WTC11 (cell line): ENCODE data around the gene ABCC3. TPM values are rescaled to one million over a fixed set of nuclear protein-coding genes. Genes with fewer than 3 reads are reported as not detected.

Experiments used
- AR ChIP-seq: fragments of 250-450 bp; sonication (Bioruptor Pico); IDR thresholded peaks from 2 replicates; pipeline ENCODE4 v1.9.0; 2021; ENCODE audit warnings: mild to moderate bottlenecking
- E2F4 ChIP-seq: sonication (generic); formaldehyde crosslinking; IDR thresholded peaks from 2 replicates; pipeline ENCODE4 v1.8.1; 2022; ENCODE audit warnings: low read depth, mild to moderate bottlenecking, moderate library complexity, missing genetic modification reagents, borderline replicate concordance
- ELF4 ChIP-seq: sonication (generic); formaldehyde crosslinking; IDR thresholded peaks from 2 replicates; pipeline ENCODE4 v1.8.1; 2022; ENCODE audit warnings: low read depth, mild to moderate bottlenecking, moderate library complexity, missing genetic modification reagents
- ESRRA ChIP-seq: sonication (generic); formaldehyde crosslinking; IDR thresholded peaks from 2 replicates; pipeline ENCODE4 v1.8.1; 2022; ENCODE audit warnings: mild to moderate bottlenecking, missing genetic modification reagents, borderline replicate concordance
- FOXK1 ChIP-seq: sonication (generic); formaldehyde crosslinking; IDR thresholded peaks from 2 replicates; pipeline ENCODE4 v1.8.0; 2022; ENCODE audit warnings: mild to moderate bottlenecking, moderate library complexity, missing genetic modification reagents
- GABPB1 ChIP-seq: sonication (generic); formaldehyde crosslinking; IDR thresholded peaks from 2 replicates; pipeline ENCODE4 v1.8.1; 2023; ENCODE audit warnings: mild to moderate bottlenecking, missing genetic modification reagents
- GTF2I ChIP-seq: fragments of 250-450 bp; sonication (Bioruptor Pico); conservative IDR thresholded peaks from 2 replicates; pipeline ENCODE4 v1.4.0; 2021; ENCODE audit warnings: mild to moderate bottlenecking
- KAT7 ChIP-seq: sonication (generic); formaldehyde crosslinking; IDR thresholded peaks from 2 replicates; pipeline ENCODE4 v1.8.1; 2023; ENCODE audit warnings: missing genetic modification reagents, mild to moderate bottlenecking, borderline replicate concordance
- NFATC4 ChIP-seq: fragments of 250-450 bp; sonication (Bioruptor Pico); IDR thresholded peaks from 2 replicates; pipeline ENCODE4 v1.9.0; 2021; ENCODE audit warnings: mild to moderate bottlenecking
- NR1H2 ChIP-seq: sonication (generic); formaldehyde crosslinking; IDR thresholded peaks from 2 replicates; pipeline ENCODE4 v1.9.0; 2021; ENCODE audit warnings: mild to moderate bottlenecking, moderate library complexity, missing genetic modification reagents
- RORB ChIP-seq: fragments of 250-450 bp; sonication (Bioruptor Pico); IDR thresholded peaks from 2 replicates; pipeline ENCODE4 v1.9.0; 2021; ENCODE audit warnings: mild to moderate bottlenecking
- STAT6 ChIP-seq: sonication (generic); formaldehyde crosslinking; conservative IDR thresholded peaks from 2 replicates; pipeline ENCODE4 v1.8.1; 2023; ENCODE audit warnings: mild to moderate bottlenecking, low read depth, missing genetic modification reagents, moderate library complexity
- TEAD4 ChIP-seq: sonication (generic); formaldehyde crosslinking; IDR thresholded peaks from 2 replicates; pipeline ENCODE4 v1.8.0; 2022; ENCODE audit warnings: mild to moderate bottlenecking, missing genetic modification reagents
- USF1 ChIP-seq: sonication (generic); formaldehyde crosslinking; IDR thresholded peaks from 2 replicates; pipeline ENCODE4 v1.8.0; 2022; ENCODE audit warnings: mild to moderate bottlenecking, missing genetic modification reagents
- ZNF121 ChIP-seq: sonication (generic); formaldehyde crosslinking; IDR thresholded peaks from 2 replicates; pipeline ENCODE4 v1.8.0; 2023; ENCODE audit warnings: missing genetic modification reagents
- ZNF219 ChIP-seq: sonication (generic); formaldehyde crosslinking; IDR thresholded peaks from 2 replicates; pipeline ENCODE4 v1.8.0; 2023; ENCODE audit warnings: missing genetic modification reagents, mild to moderate bottlenecking, borderline replicate concordance
- ZNF263 ChIP-seq: sonication (generic); formaldehyde crosslinking; IDR thresholded peaks from 2 replicates; pipeline ENCODE4 v1.8.1; 2022; ENCODE audit warnings: low read depth, mild to moderate bottlenecking, moderate library complexity, missing genetic modification reagents
- ZNF396 ChIP-seq: fragments of 250-450 bp; sonication (Bioruptor Pico); IDR thresholded peaks from 2 replicates; pipeline ENCODE4 v1.8.0; 2021; ENCODE audit warnings: mild to moderate bottlenecking, moderate library complexity, borderline replicate concordance
- total RNA-seq: library from RNA; stranded (reverse); gene quantifications from 3 replicates; pipeline ENCODE4 v1.2.3, GENCODE V29; 2021
- TF ChIP-seq, protein P1 (sequence below): fragments of 250-450 bp; sonication (Bioruptor Pico); IDR thresholded peaks from 2 replicates; pipeline ENCODE4 v1.9.0; 2021; ENCODE audit warnings: mild to moderate bottlenecking, borderline replicate concordance

Gene ABCC3
- total RNA-seq, 1 experiment from 2014 or later, result 0.92 TPM

- TF ChIP-seq ELF4 (CRISPR knock-in tag) (peak; percentile 21; the same call in 1 of the 2 replicates), NR1H2 (CRISPR knock-in tag) (0 out of 2 replicates have a peak, but pooled peaks have one; percentile 32), AR (CRISPR knock-in tag) (no peak), USF1 (0 out of 2 replicates have a peak, but pooled peaks have one; percentile 27), ZNF121 (CRISPR knock-in tag) (no peak), STAT6 (no peak), TEAD4 (0 out of 2 replicates have a peak, but pooled peaks have one; percentile 34), E2F4 (0 out of 2 replicates have a peak, but pooled peaks have one; percentile 57), FOXK1 (CRISPR knock-in tag) (peak; percentile 76; the same call in 1 of the 2 replicates), ZNF396 (CRISPR knock-in tag) (no peak), GTF2I (no peak), NFATC4 (CRISPR knock-in tag) (no peak), ZNF219 (CRISPR knock-in tag) (no peak), ZNF263 (peak; percentile 6; the same call in 1 of the 2 replicates), GABPB1 (CRISPR knock-in tag) (peak; percentile 77; the same call in 1 of the 2 replicates), ESRRA (CRISPR knock-in tag) (no peak), RORB (CRISPR knock-in tag) (no peak), KAT7 (CRISPR knock-in tag) (0 out of 2 replicates have a peak, but pooled peaks have one; percentile 57)
- TF ChIP-seq, protein P1, sequence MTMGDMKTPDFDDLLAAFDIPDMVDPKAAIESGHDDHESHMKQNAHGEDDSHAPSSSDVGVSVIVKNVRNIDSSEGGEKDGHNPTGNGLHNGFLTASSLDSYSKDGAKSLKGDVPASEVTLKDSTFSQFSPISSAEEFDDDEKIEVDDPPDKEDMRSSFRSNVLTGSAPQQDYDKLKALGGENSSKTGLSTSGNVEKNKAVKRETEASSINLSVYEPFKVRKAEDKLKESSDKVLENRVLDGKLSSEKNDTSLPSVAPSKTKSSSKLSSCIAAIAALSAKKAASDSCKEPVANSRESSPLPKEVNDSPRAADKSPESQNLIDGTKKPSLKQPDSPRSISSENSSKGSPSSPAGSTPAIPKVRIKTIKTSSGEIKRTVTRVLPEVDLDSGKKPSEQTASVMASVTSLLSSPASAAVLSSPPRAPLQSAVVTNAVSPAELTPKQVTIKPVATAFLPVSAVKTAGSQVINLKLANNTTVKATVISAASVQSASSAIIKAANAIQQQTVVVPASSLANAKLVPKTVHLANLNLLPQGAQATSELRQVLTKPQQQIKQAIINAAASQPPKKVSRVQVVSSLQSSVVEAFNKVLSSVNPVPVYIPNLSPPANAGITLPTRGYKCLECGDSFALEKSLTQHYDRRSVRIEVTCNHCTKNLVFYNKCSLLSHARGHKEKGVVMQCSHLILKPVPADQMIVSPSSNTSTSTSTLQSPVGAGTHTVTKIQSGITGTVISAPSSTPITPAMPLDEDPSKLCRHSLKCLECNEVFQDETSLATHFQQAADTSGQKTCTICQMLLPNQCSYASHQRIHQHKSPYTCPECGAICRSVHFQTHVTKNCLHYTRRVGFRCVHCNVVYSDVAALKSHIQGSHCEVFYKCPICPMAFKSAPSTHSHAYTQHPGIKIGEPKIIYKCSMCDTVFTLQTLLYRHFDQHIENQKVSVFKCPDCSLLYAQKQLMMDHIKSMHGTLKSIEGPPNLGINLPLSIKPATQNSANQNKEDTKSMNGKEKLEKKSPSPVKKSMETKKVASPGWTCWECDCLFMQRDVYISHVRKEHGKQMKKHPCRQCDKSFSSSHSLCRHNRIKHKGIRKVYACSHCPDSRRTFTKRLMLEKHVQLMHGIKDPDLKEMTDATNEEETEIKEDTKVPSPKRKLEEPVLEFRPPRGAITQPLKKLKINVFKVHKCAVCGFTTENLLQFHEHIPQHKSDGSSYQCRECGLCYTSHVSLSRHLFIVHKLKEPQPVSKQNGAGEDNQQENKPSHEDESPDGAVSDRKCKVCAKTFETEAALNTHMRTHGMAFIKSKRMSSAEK (CRISPR knock-in tag), result 0 out of 2 replicates have a peak, but pooled peaks have one; percentile 16
These were observed 84.7 kb downstream of the ABCC3 start, which contains the start of gene LUC7L3 (continued) for GRCh38 chr17:50719144-50719923.
